ENCODE data around the gene RPS26. TPM values are rescaled to one million over a fixed set of nuclear protein-coding genes. Genes with fewer than 3 reads are reported as not detected.
"Not testable (repeated sequence)": the region's sequence is repeated elsewhere in the genome, so short reads cannot be mapped to it uniquely, and the experiment has no call there.

Gene RPS26
- total RNA-seq, 2 experiments from 2014 or later = 31.0 to 37.3 TPM

DNA sequence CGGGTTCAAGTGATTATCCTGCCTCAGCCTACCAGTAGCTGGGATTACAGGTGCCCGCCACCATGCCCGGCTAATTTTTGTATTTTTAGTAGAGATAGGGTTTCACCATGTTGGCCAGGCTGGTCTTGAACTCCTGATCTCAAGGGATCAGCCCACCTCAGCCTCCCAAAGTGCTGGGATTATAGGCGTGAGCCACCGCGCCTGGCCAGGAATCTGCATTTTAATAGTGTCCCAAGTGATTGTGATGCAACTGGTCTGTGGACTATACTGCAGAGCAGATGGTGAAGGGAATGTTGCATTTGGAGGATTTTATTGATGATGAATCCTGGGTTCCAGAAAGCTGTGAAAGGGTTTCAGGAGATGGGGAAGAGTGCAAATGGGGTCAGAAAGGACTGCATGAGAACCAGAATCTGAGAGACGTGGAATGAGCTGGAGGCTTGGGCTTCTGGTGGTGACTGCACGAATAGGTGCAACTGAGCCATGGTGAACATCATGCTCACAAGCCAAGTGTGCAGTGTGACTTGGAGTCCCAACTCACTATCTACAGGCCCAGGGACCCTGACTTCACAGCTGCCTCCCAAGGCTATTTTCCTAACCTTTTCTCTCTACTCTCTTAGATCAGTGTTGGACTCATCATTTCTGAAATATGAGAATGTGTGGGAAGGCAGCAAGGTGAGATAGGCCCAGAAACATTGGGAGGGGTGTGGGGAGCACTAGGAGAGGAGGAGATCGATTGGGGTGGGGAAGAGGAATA is 4.5 kb downstream of the RPS26 start:
- Mint-ChIP-seq H3K27me3 (ENCODE audit: low read depth) (no peaks in the 10 kb centered on the region), H3K9me3 (no peaks in the 10 kb centered on the region), H3K36me3 (ENCODE audit: low read depth) (peaks cover 22% of the 10 kb centered on the region), H3K4me3 (no peak overlapping the region), H3K27ac (peak overlapping the region; percentile 56), H3K4me1 (ENCODE audit: low read depth) (peaks cover 38% of the 10 kb centered on the region)
- CTCF ChIA-PET = interaction anchor here (0.7 to 3.0 kb wide), 13 partner anchors 17 to 812 kb away, joined by 3 to 18 read pairs (median 4); partner anchors contain the start of genes PA2G4, SMARCC2, SUOX and ZC3H10
- no peak for DNase-seq
- intact Hi-C loops (cut with micrococcal nuclease) = loop anchor here (5.0 kb wide), 1 partner anchor 36 kb away; the partner anchor contains the start of gene ERBB3

DNA sequence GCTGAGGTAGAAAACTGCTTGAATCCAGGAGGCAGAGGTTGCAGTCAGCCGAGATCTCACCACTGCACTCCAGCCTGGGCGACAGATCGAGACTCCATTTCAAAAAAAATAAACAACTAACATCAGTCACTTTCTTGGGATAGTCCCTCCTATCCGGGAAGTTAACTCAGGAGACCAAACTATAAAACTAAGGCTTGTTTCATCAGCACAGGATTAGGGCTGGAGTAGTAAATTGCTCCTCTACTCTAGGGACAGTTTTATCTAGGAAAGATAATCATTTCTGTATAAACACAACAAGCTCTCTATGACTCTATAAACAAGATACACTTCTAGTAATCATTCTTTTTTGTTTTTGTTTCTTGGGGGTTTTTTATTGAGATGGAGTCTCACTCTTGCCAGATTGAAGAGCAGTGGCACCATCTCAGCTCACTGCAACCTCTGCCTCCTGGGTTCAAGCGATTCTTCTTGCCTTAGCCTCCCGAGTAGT is 11.7 kb downstream of the RPS26 start:
- no peak for DNase-seq
- Mint-ChIP-seq H3K4me3 (no peak overlapping the region), H3K36me3 (ENCODE audit: low read depth) (no peaks in the 10 kb centered on the region), H3K27me3 (ENCODE audit: low read depth) (no peaks in the 10 kb centered on the region), H3K27ac (no peak overlapping the region), H3K9me3 (no peaks in the 10 kb centered on the region), H3K4me1 (ENCODE audit: low read depth) (no peaks in the 10 kb centered on the region)
- CTCF ChIA-PET = interaction anchor here (0.6 to 0.7 kb wide), 2 partner anchors 39 to 124 kb away, joined by 3 to 4 read pairs; no protein-coding TSS in a partner anchor
- intact Hi-C loops (cut with micrococcal nuclease) = no loop called here

DNA sequence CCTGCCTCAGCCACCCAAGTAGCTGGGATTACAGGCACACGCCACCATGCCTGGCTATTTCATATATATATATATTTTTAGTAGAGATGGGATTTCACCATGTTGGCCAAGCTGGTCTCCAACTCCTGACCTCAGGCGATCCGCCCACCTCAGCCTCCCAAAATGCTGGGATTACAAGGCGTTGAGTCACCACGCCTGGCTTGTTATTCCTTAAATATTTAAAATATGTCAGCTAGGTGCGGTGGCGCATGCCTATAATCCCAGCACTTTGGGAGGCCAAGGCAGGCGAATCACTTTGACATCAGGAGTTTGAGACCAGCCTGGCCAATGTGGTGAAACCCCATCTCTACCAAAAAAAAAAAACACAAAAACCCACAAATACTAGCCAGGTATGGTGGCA is 18.2 kb downstream of the RPS26 start:
- CTCF ChIA-PET; H3K36me3 Mint-ChIP-seq (ENCODE audit: low read depth): not testable (repeated sequence)

DNA sequence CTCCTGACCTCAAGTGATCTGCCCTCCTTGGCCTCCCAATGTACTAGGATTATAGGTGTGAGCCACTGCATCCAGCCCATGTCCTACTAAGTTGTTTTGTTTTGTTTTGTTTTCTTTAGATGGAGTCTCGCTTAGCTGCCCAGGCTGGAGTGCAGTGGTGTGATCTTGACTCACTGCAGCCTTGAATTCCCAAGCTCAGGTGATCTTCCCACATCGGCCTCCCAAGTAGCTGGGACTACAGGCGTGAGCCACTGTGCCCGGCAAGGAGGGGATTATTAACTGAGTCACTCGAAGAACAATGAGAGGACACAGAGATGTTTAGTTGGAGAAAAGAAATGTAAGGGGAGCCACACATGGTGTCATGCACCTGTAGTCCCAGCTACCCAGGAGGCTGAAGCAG is 20.3 kb downstream of the RPS26 start:
- Mint-ChIP-seq H3K27ac (no peak overlapping the region), H3K4me1 (ENCODE audit: low read depth) (peaks cover 3% of the 10 kb centered on the region), H3K27me3 (ENCODE audit: low read depth) (no peaks in the 10 kb centered on the region), H3K36me3 (ENCODE audit: low read depth) (no peaks in the 10 kb centered on the region), H3K9me3 (no peaks in the 10 kb centered on the region), H3K4me3 (no peak overlapping the region)
- CTCF ChIA-PET = interaction anchor here (1.1 to 2.0 kb wide), 2 partner anchors 15 to 23 kb away, joined by 4 to 6 read pairs; no protein-coding TSS in a partner anchor
- DNase-seq = no peak
- intact Hi-C loops (cut with micrococcal nuclease) = no loop called here

More for the DNA sequence above, 18.2 kb downstream of the RPS26 start:
- H3K4me3 Mint-ChIP-seq; DNase-seq; intact Hi-C loops (cut with micrococcal nuclease); H3K4me1 Mint-ChIP-seq (ENCODE audit: low read depth); H3K27ac Mint-ChIP-seq; H3K27me3 Mint-ChIP-seq (ENCODE audit: low read depth); H3K9me3 Mint-ChIP-seq: not testable (repeated sequence)

DNA sequence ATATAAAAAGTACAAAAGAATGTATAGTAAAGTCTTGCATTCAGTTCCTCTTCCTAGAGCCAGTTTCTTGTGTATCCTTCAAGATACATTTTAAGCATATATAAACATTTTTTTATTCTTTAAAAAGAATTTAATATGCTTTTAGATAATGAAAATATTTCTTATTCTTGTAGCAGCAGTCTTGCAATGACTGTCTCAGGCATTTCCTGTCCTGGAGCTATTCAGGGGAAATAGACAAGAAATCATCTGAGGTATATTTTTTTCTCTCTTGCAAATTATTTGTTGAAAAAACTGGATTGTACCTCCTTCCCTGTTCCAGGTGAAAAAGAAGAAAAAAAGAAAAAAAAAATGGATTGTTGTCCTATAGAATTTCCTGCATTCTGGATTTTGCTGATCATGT is 21.3 kb downstream of the RPS26 start:
- no peak overlapping the region for H3K27ac Mint-ChIP-seq
- CTCF ChIA-PET = interaction anchor here (0.7 kb wide), 1 partner anchor 145 kb away, joined by 3 read pairs; no protein-coding TSS in a partner anchor
- intact Hi-C loops (cut with micrococcal nuclease) = no loop called here
- no peak for DNase-seq
- no peaks in the 10 kb centered on the region for H3K9me3 Mint-ChIP-seq
- peaks cover 4% of the 10 kb centered on the region for H3K4me1 Mint-ChIP-seq (ENCODE audit: low read depth)
- H3K27me3 Mint-ChIP-seq (ENCODE audit: low read depth) = no peaks in the 10 kb centered on the region
- H3K36me3 Mint-ChIP-seq (ENCODE audit: low read depth) = no peaks in the 10 kb centered on the region
- no peak overlapping the region for H3K4me3 Mint-ChIP-seq

DNA sequence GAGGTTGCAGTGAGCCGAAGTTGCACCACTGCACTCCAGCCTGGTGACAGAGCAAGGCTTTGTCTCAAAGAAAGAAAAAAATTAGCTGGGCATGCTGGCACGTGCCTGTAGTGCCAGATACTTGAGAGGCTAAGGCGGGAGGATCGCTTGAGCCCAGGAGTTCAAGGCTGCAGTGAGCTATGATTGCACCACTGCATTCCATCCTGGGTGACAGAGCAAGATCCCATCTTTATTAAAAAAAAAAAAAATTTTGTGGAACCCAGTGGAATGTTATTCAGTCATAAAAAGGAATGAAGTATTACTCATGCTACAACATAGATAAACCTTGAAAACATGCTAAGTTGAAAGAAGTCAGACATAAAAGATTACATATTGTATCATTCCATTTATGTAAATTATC is 29.9 kb downstream of the RPS26 start:
- H3K27ac Mint-ChIP-seq = no peak overlapping the region
- CTCF ChIA-PET = interaction anchor here (0.9 kb wide), 1 partner anchor 76 kb away, joined by 3 read pairs; no protein-coding TSS in a partner anchor
- no peaks in the 10 kb centered on the region for H3K27me3 Mint-ChIP-seq (ENCODE audit: low read depth)
- H3K36me3 Mint-ChIP-seq (ENCODE audit: low read depth) = no peaks in the 10 kb centered on the region
- H3K4me1 Mint-ChIP-seq (ENCODE audit: low read depth) = peaks cover 4% of the 10 kb centered on the region
- no peak overlapping the region for H3K4me3 Mint-ChIP-seq
- no peaks in the 10 kb centered on the region for H3K9me3 Mint-ChIP-seq
- no peak for DNase-seq
- intact Hi-C loops (cut with micrococcal nuclease) = no loop called here

DNA sequence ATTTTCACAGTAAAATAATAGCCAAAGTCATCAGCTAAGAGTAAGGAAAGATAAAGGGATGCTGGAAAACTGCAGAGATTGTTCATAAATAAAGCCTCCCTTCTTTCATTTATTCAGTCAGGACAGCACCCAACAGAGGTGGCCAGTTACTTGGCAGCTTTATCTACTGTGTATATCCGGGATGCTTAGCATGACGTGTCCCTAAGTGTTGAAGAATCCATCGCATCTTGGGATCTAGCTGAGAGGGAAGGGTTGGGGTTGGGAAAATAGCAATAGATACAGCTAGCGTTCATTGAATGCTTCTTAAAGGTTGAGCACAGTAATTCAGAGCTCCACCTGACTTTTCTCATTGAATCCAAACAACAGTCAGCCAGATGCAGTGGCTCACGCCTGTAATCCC is 32.7 kb downstream of the RPS26 start:
- CTCF ChIA-PET = interaction anchor here (0.8 kb wide), 1 partner anchor 11 kb away, joined by 3 read pairs; no protein-coding TSS in a partner anchor
- Mint-ChIP-seq H3K27me3 (ENCODE audit: low read depth) (no peaks in the 10 kb centered on the region), H3K27ac (no peak overlapping the region), H3K36me3 (ENCODE audit: low read depth) (no peaks in the 10 kb centered on the region), H3K9me3 (no peaks in the 10 kb centered on the region), H3K4me3 (no peak overlapping the region), H3K4me1 (ENCODE audit: low read depth) (no peaks in the 10 kb centered on the region)
- DNase-seq = no peak
- intact Hi-C loops (cut with micrococcal nuclease) = no loop called here

DNA sequence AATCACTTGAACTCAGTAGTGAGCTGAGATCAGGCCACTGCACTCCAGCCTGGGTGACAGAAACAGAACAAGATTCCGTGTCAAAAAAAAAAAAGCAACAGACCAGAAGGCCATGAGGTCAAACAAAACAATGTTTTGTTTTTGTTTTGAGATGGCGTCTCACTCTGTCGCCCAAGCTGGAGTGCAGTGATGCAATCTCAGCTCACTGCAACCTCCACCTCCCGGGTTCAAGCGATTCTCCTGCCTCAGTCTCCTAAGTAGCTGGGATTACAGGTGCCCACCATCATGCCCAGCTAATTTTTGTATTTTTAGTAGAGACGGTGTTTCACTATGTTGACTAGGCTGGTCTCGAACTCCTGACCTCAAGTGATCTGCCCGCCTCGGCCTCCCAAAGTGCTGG is 36.2 kb downstream of the RPS26 start:
- intact Hi-C loops (cut with micrococcal nuclease); H3K4me3 Mint-ChIP-seq; H3K27ac Mint-ChIP-seq; DNase-seq; H3K36me3 Mint-ChIP-seq (ENCODE audit: low read depth); H3K9me3 Mint-ChIP-seq: not testable (repeated sequence)
- peaks cover 12% of the 10 kb centered on the region for H3K4me1 Mint-ChIP-seq (ENCODE audit: low read depth)
- peaks cover 17% of the 10 kb centered on the region for H3K27me3 Mint-ChIP-seq (ENCODE audit: low read depth)
- CTCF ChIA-PET = interaction anchor here (0.6 to 1.1 kb wide), 4 partner anchors 9 to 336 kb away, joined by 3 read pairs; partner anchors contain the start of gene ZC3H10

DNA sequence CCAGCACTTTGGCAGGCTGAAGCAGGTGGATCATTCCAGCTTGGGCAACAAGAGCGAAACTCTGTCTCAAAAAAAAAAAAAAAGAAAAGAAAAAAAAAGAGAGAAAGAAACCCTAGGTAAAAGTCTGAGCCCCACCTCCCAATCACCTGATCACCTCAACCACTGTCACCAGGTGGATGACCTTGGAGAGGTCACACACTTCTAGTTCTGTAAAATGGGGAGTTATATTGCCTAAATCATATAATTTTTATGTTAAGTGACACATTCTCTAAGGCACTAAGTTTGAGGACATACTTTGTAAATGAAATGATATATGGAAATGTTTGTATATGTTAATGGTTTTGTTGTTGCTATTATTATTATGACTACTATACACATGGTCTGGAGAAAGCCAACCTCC is 36.7 kb downstream of the RPS26 start:
- intact Hi-C loops (cut with micrococcal nuclease) = no loop called here
- H3K36me3 Mint-ChIP-seq (ENCODE audit: low read depth) = no peaks in the 10 kb centered on the region
- peak overlapping the region; percentile 76 for H3K4me3 Mint-ChIP-seq
- peaks cover 12% of the 10 kb centered on the region for H3K4me1 Mint-ChIP-seq (ENCODE audit: low read depth)
- H3K27ac Mint-ChIP-seq = no peak overlapping the region
- CTCF ChIA-PET = interaction anchor here (0.6 to 1.1 kb wide), 3 partner anchors 10 to 337 kb away, joined by 3 read pairs; partner anchors contain the start of gene ZC3H10
- H3K27me3 Mint-ChIP-seq (ENCODE audit: low read depth) = peaks cover 17% of the 10 kb centered on the region
- no peaks in the 10 kb centered on the region for H3K9me3 Mint-ChIP-seq
- no peak for DNase-seq

DNA sequence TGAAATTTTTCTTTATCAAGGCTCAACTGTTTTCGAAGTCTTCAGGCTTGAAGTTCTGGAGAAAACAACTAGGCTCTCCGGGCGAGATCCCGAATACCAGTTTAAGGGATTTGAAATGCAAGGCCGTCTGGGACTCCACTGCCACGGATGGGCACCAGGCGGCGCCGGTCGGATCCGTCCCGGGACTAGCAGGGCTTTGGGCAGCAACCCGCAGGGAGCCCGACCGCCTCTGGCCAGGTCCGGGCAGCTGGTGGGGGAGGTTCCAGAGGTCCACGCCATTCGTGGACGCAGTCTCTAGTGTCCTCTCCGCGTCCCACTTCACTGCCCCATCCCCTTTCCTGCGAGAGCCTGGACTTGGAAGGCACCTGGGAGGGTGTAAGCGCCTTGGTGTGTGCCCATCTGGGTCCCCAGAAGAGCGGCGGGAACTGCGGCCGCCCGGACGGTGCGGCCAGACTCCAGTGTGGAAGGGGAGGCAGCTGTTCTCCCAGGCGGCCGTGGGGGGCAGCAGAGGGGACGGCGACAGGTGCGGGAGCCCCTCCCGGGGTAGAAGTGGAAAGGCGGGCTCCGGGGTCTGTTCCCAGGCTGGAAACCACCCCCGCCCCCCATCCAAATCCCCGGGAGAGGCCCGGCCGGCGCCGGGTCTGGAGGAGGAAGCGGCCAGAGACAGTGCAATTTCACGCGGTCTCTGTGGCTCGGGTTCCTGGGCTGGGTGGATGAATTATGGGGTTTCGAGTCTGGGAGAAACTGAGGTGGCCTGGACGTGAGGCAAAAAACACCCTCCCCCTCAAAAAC is 37.4 kb downstream of the RPS26 start:
- Mint-ChIP-seq H3K4me3 (peak overlapping the region; percentile 76), H3K27me3 (ENCODE audit: low read depth) (peaks cover 17% of the 10 kb centered on the region), H3K27ac (no peak overlapping the region), H3K9me3 (no peaks in the 10 kb centered on the region), H3K36me3 (ENCODE audit: low read depth) (no peaks in the 10 kb centered on the region), H3K4me1 (ENCODE audit: low read depth) (peaks cover 12% of the 10 kb centered on the region)
- CTCF ChIA-PET = interaction anchor here (0.8 to 1.0 kb wide), 3 partner anchors 10 to 32 kb away, joined by 3 to 4 read pairs (median 4); partner anchors contain the start of gene PA2G4
- intact Hi-C loops (cut with micrococcal nuclease) = loop anchor here (1.0 kb wide), 2 partner anchors 25 to 39 kb away; partner anchors contain the start of genes PA2G4 and ZC3H10
- peak; percentile 70 for DNase-seq

DNA sequence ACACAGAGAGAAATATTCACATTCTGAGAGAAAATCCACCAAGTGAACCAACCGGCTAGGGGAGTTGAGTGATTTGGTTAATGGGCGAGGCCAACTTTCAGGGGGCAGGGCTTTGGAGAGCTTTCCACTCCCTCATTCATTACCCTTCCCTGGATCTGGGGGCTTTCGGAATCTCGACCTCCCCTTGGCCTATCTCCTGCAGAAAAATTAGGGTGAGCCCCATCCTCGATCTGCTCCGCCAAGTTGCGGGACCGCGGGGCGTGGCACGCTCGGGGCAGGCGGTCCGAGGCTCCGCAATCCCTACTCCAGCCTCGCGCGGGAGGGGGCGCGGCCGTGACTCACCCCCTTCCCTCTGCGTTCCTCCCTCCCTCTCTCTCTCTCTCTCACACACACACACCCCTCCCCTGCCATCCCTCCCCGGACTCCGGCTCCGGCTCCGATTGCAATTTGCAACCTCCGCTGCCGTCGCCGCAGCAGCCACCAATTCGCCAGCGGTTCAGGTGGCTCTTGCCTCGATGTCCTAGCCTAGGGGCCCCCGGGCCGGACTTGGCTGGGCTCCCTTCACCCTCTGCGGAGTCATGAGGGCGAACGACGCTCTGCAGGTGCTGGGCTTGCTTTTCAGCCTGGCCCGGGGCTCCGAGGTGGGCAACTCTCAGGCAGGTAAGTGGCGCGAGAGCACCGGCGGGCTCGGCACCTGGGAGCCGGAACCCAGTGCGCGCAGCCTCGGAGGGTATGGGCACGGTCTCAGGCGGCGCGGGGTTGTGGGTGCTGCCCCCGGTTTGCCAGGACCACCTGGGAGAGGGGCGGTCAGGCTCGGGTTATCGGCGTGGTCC is 38.2 kb downstream of the RPS26 start, which contains the start of gene ERBB3:
Gene ERBB3, plus strand, starts transcription at position 443 of the 833 bp plus-strand sequence. Its CDS starts 136 bp downstream, at position 579.
- H3K27ac Mint-ChIP-seq = no peak within 1 kb of the TSS
- H3K36me3 Mint-ChIP-seq (ENCODE audit: low read depth) = no peaks in the 10 kb centered on the region
- peak; percentile 81 for DNase-seq
- H3K4me3 Mint-ChIP-seq = peak within 1 kb of the TSS; percentile 76
- H3K27me3 Mint-ChIP-seq (ENCODE audit: low read depth) = peaks cover 17% of the 10 kb centered on the region
- CTCF ChIA-PET = interaction anchor here (0.8 to 1.0 kb wide), 4 partner anchors 9 to 31 kb away, joined by 3 to 4 read pairs (median 4); partner anchors contain the start of gene PA2G4
- intact Hi-C loops (cut with micrococcal nuclease) = loop anchor here (1.0 to 5.0 kb wide), 3 partner anchors 24 to 38 kb away; partner anchors contain the start of genes PA2G4 and ZC3H10
- peaks cover 12% of the 10 kb centered on the region for H3K4me1 Mint-ChIP-seq (ENCODE audit: low read depth)
- no peaks in the 10 kb centered on the region for H3K9me3 Mint-ChIP-seq
